ENCODE results near the gene ITGAL.
"Not testable (repeated sequence)": the region's sequence is repeated elsewhere in the genome, so short reads cannot be mapped to it uniquely, and the experiment has no call there.

ITGAL gene

DNA sequence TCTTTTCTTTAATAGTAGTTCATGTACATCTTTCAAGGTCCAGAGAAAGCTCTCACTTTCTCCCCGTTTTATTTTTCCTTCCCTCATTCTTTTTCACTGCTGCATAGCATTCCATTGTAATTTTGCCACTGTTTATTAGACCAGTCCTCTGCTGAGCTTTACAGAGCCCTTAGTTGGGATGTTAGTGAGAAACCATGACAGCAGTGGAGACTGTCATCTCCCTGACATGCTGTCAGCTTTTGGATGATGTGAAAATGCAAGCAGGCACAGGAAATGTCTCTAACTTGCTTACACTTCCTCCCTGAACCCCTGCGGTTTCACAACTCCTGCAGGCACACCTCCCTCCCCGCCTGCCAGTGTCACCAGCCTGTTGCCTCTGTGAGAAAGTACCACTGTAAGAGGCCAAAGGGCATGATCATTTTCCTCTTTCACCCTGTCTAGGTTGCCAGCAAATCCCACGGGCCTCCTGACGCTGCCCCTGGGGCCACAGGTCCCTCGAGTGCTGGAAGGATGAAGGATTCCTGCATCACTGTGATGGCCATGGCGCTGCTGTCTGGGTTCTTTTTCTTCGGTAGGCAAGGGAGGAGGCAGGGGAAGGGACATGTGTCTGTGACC is at the start of gene ITGAL:
TSS of gene ITGAL (plus strand) at position 415 of the 615 bp plus-strand sequence. CDS start at position 511, 96 bp downstream.
- DNase-seq, result peak; percentile 90

DNA sequence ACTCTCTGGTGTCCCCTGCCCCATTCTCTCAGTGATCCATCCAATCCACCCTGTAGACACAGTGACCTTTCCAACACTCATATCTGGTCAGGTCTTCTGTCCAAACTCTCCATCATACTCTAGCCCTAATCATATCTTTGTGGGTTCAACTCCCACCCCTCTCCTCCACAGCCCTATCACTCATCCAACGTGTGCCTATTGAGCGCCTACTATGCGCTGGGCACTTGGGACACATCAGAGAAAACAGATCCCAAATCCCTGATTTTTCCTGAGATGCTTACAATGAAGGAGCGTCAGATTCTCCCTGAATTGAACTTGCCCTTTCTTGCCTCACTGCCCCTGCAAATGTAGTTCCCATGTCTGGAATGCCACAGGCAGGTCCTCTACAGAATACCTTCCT is 44.5 kb upstream of the ITGAL start:
- DNase-seq, result no peak

DNA sequence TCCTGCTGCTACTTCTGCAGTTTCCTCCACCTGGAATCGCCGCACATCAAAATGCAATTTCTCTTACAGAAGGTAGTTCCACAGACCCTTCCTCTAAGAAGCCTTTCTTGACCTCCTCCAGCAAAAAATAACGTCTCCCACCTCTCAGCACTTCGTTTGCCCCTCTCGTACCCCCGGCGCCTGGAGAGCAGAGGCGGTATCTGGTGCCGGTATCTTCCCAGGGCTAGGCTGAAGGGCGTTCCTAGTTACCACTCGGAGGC is 43.2 kb upstream of the ITGAL start:
- no peak for DNase-seq

DNA sequence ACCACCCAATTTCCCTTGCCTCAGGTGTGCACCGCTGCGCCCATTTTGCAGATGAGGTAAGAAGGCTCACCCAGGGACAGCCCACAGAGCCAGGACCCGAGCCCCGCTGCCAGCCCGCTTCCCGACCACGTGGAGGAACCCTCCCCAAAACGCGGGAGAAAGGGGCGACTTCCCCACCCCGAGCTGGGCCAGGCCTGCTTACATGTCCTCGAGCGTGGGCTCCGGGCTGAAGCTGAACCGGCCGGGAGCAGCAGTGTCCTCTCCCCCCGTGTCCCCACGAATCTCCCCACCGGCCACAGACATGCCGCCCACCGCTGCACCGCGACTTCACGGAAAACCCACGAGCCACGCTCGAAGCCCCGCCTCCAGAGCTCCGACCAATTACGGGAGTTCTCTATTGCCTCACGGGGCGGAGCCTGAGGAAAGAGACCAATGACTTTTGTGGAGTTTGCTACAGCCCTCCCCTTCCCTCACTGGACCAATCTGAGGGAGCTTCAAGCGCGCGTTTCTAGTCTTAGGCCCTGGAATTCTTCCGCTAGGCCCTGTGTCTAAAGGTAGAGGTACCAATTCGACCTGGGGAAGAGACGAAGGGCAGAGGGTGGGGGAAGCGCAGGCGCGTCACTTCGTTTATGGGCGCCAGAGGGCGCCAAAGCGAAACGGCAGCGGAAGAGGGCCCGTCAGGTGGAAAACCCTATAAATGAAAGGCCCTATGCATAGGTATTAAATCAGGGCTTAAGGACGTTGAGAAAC is 42.7 kb upstream of the ITGAL start, which contains the start of gene DCTPP1:
TSS of gene DCTPP1 (minus strand) at position 353 of the 750 bp plus-strand sequence. CDS start at position 303, 50 bp downstream.
- peak; percentile 98 for DNase-seq

DNA sequence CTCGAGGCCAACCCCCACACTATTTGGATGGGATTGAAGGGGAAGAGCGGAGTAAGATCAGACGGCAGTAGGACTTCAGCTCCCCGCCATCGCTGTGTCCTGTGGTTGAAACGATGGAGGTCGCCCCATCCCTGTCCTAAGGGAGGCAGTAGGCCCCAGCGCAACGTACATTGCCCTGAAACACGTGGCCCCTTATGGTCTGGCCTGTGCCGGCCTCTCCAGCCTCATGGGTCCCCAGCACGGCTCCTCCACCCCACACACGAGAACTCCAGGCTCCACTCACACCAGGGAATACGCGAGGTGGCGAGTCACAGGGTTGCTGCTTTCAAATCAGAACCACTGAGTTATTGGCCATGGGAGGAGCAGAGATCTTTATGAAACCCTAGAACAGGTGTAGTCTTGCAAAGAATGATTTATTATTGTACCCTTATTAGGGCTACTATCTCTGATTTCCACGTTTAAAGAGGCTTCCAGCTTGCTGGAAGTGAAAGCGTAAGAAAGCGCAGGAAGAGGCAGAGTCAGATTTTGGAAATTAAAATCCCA is 42.0 kb upstream of the ITGAL start:
- DNase-seq, result no peak

DNA sequence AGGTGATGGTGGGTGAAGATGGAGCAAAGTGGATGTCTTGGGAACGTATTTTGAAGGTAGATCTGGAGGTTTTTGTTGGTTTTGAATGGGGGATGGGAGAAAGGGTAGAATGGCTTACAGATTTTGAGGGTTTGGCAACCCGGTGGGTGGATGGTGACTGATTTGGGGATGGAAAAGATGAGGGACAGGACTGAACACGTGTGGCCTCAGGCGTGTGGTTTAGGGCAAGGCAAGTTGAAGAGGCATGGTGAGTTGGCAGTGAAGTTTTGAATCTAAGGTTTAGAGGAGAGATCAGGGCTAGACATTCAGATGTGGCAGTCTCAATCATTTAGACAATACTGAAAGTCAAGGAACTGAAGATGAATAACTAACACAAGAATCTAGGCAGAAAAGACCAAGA is 37.7 kb upstream of the ITGAL start:
- no peak for DNase-seq

DNA sequence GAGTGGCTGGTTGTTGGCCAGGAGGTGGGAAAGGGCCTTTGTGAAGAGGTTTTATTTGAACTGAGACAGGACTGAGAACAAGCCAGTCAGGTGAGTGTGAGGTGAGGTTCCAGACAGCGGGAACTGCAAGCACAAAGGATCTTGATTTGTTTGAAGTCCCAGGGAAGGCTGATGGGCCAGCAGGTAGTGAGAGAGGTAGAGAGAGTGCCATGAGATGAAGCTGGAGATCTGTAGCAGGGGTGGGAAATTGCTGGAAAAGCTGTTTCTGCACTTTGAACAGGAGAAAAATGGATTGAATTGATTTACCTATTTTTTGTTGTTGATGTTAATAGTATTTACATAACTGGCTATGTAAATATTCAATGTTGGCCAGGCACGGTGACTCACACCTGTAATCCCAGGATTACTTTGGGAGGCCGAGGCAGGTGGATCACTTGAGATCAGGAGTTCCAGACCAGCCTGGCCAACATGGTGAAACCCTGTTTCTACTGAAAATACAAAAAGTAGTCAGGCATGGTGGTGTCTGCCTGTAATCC is 35.0 kb upstream of the ITGAL start:
- DNase-seq, result no peak

DNA sequence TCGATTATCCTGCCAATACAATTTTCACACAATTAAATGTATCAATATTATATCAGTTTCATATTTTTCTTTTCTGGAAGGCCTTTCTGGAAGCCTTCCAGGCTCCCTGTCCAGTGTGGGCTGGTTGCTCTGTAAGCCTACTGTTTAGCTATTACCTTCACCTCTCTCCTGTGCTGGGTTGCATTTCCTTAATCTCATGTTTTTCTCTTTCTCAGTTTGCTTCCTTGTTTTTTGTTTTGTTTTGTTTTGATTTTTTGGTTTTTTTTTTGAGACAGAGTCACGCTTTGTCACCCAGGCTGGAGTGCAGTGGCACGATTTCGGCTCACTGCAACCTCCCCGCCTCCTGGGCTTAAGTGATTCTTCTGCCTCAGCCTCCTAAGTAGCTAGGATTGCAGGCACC is 33.7 kb upstream of the ITGAL start:
- DNase-seq, result no peak

DNA sequence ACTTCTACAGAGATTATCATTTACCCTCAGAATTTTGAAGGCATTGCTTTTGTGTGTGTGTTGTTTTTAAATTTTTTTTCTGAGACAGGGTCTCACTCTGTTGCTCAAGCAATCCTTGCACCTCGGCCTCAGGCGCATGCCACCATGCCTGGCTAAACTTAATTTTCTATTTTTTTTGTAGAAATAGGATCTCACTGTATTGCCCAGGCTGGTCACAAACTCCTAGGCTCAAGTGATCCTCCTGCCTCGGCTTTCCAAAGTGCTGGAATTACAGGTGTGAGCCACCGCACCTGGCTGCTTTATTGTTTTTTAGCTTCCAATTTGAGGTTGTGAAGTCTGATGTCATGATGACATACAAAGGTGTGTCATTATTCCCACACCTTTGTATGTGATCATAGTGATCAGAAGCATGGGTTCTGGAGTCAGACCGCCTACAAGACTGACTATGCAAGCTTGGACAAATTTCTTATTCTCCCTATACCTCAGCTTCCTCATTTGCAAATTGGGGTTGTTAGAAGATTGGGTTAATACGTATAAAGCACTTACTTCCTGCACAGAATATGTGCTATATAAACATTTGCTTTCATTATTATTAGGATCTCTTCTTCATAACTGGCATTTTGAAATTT is 32.7 kb upstream of the ITGAL start:
- no peak for DNase-seq

DNA sequence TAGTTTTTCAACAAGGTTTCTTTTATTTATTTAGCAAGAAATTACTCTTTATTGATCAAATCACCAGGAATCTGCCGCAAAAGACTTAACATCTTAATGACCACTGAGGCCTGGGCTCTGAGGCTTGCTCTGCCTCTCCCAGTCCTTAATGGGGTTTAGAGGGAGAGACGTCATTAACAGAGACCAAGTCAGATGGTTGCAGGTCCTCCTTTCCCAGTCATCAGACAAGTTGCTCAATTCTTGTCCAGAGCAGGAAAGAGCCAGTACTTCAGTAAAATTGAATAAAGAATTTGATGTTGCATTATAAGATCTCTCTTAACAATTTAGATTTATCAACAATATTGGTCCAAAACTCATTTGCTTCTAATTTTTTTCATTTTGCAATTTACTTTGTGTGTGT is 28.9 kb upstream of the ITGAL start:
- no peak for DNase-seq

DNA sequence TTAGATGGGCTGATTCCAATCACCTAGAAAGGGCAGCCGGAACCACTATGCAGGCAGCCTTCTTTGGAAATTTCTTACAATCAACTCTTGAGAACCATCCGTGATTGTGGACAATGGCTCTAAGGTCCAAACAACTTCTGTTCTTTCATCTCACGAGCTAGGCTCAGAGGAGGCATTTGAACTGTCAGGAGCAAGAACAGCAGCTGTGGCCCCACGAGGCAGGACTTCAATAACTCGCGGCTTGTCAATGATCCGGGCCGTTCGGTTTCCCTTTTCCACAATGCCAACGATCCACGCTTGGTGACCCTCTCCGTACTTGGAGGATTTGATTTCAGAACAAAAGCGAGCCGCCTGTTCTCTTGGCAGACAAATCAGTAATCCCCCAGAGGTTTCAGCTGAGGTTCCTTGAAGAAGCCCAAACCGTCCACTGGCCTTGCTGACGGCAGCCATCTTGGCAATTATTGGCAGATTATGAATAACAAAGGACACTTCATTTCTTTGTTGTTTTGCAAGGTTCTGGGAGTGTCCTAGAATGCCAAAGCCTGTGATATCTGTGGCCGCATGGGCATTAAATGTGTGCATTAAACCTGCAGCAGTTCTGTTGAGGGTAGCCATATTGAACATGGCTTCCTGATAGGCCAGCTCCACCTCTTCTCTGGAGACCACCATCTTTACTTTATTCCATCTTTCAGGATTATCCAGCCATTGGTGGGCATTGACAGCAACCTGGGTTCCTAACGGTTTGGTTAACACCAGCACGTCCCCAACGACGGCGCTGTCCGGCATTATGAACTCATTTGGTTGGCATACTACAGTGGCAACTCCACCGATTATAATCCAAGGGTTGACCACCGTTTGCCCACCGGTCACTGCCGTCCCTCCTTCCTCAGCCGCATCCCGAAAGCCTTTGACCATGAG is 28.1 kb upstream of the ITGAL start:
- DNase-seq, result no peak

DNA sequence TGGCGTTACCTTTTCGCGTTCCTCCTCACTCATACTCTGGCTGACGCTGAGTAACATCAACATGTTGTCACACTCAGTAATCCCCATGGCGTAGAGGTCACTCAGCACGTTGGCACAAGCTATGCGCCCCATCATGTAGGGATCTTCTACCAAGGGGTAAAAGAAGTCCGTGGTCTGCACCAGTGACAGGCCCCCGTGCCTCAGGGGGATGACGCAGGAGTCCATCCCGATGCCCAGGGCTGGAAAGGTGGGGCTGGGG is 27.5 kb upstream of the ITGAL start:
- no peak for DNase-seq

DNA sequence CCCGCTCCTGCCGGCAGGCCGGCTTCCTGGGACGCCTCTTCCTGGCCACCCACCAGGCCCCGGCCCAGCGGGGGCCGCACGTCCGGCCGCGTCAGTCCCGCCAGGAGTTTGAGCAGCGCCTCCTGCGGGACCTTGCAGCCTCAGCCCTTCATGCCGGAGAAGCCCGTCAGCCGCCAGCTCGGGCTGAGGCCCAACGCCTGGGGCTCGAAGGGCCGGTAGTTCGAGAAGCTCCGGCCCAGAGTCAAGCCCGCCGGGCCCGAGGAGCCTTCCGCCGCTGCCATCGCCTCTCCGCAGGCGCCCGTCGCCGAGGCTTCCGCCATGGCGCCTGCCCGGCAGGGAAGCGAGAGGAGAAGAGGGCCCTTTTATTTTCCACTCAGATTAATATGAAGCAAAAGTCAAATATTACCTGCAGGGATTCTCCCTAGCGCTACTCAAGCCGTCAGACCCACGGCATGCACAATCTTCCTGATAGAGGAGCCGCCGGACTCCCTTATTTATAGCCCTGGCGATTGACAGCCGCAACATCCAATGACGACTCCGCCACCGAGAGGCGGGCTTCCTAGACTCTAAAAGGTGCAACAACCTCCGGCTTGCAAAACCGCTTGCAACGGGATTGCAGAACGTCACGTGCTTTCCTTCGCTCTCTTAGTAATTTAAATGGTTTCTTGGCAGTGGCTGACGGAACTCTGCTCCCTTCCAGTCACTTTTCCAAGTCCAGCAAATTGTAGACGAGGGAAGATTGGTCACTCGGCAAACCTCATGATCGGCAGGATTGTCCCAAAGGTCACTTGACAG is 26.9 kb upstream of the ITGAL start, which contains the start of gene SEPHS2:
TSS of gene SEPHS2 (minus strand) at position 467 of the 795 bp plus-strand sequence. CDS start at position 320, 147 bp downstream.
- DNase-seq, result peak; percentile 95

DNA sequence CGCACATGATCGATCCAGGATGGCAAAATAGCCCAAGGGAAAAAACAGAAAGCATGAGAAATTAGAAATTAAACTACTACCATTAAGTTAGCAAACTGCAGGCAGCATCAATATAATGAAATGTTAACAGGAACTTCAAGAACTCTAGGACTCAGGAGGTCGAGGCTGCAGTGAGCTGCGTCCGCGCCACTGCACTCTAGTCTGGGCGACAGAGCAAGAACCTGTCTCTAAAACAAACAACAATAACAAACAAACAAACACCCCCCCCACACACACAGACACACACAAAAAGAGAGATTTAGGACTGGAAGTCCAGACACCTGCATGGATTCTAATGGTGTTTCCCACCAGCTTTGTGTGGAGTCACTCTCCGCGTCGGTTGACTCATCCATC is 26.3 kb upstream of the ITGAL start:
- no peak for DNase-seq

DNA sequence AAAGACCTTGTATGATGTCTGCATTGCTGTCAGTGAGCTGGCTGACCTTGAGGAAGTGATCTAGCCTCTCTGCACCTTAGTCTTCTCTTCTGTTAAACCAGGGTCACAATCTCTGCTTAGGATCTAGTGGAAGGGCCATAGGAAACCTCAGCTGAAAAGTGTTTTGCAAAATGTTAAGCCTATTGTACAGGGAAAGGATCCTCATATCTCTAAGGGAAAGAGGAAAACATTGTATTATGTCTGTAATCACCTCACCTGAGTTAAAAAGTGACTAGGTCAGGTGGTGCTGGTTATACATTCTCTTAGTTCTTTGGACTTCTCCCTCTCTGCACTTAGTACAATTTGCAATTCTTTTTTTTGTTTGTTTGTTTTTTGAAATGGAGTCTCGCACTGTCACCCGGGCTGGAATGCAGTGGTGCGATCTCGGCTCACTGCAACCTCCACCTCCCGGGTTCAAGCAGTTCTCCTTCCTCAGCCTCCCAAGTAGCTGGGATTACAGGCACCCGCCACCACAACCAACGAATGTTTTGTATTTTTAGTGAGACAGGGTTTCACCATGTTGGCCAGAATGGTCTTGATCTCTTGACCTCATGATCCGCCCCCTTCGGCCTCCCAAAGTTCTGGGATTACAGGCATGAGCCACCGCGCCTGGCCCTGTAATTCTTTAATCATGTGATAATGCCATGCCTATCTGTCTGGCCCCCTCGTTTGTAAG is 24.9 kb upstream of the ITGAL start:
- no peak for DNase-seq

DNA sequence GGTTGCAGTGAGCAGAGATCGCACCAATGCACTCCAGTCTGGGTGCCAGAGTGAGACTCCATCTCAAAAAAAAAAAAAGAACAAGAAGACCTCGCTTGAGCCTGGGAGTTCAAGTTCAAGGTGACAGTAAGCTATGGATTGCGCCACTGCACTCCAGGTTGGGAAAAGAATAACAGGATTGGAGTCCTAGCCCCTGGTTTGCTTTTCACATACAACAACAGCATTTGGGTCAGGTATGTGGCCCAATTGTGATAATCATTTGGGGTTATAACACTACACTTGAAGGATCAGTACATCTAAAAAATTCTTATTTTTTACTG is 23.5 kb upstream of the ITGAL start:
- no peak for DNase-seq

DNA sequence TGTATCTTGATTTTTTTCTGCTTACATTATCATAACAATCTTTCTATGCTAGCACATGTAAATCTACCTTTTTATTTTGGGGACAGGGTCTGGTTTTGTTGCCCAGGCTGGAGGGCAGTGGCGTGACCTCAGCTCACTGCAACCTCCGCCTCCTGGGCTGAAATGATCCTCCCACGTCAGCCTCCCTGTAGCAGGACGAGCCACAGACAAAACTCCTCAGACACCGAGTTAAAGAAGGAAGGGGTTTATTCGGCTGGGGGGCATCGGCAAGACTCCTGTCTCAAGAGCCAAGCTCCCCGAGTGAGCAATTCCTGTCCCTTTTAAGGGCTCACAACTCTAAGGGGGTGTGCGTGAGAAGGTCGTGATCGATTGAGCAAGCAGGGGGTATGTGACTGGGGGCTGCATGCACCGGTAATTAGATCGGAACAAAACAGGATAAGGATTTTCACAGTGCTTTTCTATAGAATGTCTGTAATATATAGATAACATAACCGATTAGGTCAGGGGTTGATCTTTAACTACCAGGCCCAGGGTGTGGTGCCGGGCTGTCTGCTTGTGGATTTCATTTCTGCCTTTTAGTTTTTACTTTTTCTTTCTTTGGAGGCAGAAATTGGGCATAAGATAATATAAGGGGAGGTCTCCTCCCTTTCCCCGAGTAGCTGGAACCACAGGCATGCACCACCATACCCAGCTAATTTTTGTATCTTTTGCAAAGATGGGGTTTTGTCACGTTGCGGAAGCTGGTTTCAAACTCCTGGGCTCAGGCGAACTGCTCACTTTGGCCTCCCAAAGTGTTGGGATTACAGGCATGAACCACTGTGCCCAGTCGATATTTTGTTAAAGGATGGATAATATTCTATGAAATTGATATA is 19.6 kb upstream of the ITGAL start:
- DNase-seq, result not testable (repeated sequence)

DNA sequence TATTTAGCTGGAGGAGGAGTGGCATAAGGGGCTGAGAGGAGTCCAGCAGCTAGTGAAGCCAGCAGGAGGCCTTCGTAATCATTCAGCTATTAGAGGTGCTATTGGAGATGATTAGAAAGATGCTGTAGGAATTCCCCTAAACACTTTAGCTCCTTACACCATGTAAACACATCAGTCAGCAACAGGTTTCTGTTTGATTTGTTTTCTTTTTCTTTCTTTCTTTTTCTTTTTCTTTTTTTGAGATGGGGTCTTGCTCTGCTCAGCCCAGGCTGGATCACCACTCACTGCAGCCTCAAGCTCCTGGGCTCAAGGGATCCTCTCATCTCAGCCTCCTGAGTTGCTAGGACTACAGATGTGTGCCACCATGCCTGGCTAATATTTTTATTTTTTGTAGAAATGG is 16.2 kb upstream of the ITGAL start:
- no peak for DNase-seq

DNA sequence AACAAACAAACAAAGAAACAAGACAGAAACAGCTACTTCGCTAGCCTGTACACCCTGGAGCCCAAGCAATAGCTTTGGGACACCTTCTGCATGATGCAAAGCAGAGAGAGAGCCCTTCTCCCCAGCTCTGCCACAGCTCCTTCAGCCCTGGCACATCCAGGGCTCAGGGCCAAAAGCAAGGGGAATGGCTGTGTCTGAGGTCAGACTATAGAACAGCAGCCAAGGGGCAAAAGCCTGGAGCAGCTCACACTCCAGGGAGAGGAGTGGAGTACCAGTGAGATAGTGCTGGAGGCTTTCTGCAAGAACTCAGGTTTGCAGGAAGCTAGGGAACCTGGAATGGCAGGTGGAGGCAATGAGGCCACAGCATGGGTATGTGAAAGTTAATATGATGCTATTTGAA is 15.3 kb upstream of the ITGAL start:
- DNase-seq, result no peak

DNA sequence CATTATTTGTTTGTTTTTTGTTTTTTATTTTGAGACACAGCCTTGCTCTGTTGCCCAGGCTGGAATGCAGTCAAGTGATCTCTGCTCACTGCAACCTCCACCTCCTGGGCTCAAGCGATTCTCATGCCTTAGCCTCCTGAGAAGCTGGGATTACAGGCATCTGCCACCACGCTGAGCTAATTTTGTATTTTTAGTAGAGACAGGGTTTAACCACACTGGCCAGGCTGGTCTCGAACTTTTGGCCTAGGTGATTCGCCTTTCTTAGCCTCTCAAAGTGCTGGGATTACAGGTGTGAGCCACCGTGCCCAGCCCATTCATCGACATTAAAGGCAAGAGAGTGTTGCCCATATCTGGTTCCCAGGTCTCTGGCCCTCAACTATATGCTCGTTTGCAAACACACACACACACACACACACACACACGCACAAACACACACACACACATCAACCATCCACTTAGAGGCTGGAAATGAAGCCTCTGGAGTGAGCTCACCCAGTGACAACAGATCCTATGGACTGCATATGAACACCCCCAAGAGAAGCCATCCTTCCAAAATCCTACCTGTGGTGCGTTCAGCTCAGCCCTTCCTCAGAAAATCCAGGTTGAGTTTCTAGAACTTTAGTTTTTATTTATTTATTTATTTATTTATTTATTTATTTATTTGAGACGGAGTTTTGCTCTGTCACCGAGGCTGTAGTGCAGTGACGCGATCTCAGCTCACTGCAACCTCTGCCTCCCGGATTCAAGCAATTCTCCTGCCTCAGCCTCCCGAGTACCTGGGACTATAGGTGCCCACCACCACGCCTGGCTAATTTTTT is 14.6 kb upstream of the ITGAL start:
- no peak for DNase-seq
